SK-N-SH (cell line): Measurements from ENCODE around the gene SFTPB. TPM values are rescaled to one million over a fixed set of nuclear protein-coding genes. Genes with fewer than 3 reads are reported as not detected.

Experiments used
- CTCF ChIA-PET: fragments of 300-600, 350-600 bp; formaldehyde crosslinking; extraction: SDS; loops from one replicate; lab custom pipeline; 2021; lab: Yijun Ruan, JAX
- POLR2A ChIA-PET: fragments of 350-600 bp; sonication (Branson Sonifier 250); formaldehyde crosslinking; extraction: SDS; loops from one replicate; lab custom pipeline; 2020; ENCODE audit warnings: antibody characterized with exemption, inconsistent platforms; lab: Yijun Ruan, JAX
- DNase-seq: peaks from one replicate; pipeline ENCODE4 v3.0.0; 2012
- H2AFZ ChIP-seq: fragments of 200-600 bp; sonication (generic); 2 replicates; pipeline ENCODE4 v1.8.1; 2016; ENCODE audit warnings: antibody characterized with exemption, mild to moderate bottlenecking, low read depth
- H3F3A ChIP-seq: fragments of 200-600 bp; sonication (generic); replicated peaks from 2 replicates; pipeline ENCODE3; 2016; ENCODE audit warnings: antibody characterized with exemption, mild to moderate bottlenecking; ENCODE audit not compliant: insufficient read depth
- H3K27ac ChIP-seq, 2 experiments: fragments of 200-500 bp in 1 of 2; fragments of 200-600 bp in 1 of 2; sonication (Bioruptor generic) in 1 of 2; sonication (generic), shearing (Covaris generic) in 1 of 2; 2 replicates each; pipeline versions ENCODE4 v1.5.1 to v1.6.1; 2014 to 2016; ENCODE audit warnings: low read depth in 2 of 2, inconsistent platforms in 1 of 2, low read length in 1 of 2, mild to moderate bottlenecking in 1 of 2, mixed read lengths in 1 of 2
- H3K27me3 ChIP-seq: fragments of 200-600 bp; sonication (generic), shearing (Covaris generic); 2 replicates; pipeline ENCODE4 v1.6.1; 2016; ENCODE audit warnings: mixed run types; ENCODE audit not compliant: insufficient read depth
- H3K36me3 ChIP-seq, 2 experiments: fragments of 200-500 bp in 1 of 2; fragments of 200-600 bp in 1 of 2; sonication (Bioruptor generic) in 1 of 2; sonication (generic) in 1 of 2; replicated peaks in 1 of 2; 2 replicates each; pipeline versions ENCODE3 to v1.5.1; 2014 to 2016; ENCODE audit warnings: low read length in 1 of 2, mild to moderate bottlenecking in 1 of 2; ENCODE audit not compliant: insufficient read depth in 2 of 2, control insufficient read depth in 1 of 2
- H3K4me1 ChIP-seq, 2 experiments: fragments of 200-500 bp in 1 of 2; fragments of 200-600 bp in 1 of 2; sonication (Bioruptor generic) in 1 of 2; sonication (generic), shearing (Covaris generic) in 1 of 2; 2 replicates each; pipeline versions ENCODE4 v1.5.1 to v1.6.1; 2014 to 2016; ENCODE audit warnings: low read depth in 1 of 2, low read length in 1 of 2, mixed run types in 1 of 2; ENCODE audit not compliant: insufficient read depth in 2 of 2, control insufficient read depth in 1 of 2
- H3K4me2 ChIP-seq: fragments of 200-600 bp; sonication (generic), shearing (Covaris generic); 2 replicates; pipeline ENCODE4 v1.6.1; 2017; ENCODE audit warnings: mixed run types
- H3K4me3 ChIP-seq, 2 experiments: fragments of 200-500 bp in 1 of 2; fragments of 200-600 bp in 1 of 2; sonication (Bioruptor generic) in 1 of 2; sonication (generic), shearing (Covaris generic) in 1 of 2; 2 replicates each; pipeline versions ENCODE4 v1.5.1 to v1.8.1; 2014 to 2016; ENCODE audit warnings: low read depth in 2 of 2, inconsistent platforms in 1 of 2, low read length in 1 of 2, mild to moderate bottlenecking in 1 of 2, mixed read lengths in 1 of 2, moderate library complexity in 1 of 2
- H3K79me2 ChIP-seq: fragments of 200-600 bp; sonication (generic); 2 replicates; pipeline ENCODE4 v1.8.1; 2017; ENCODE audit warnings: mild to moderate bottlenecking; ENCODE audit not compliant: insufficient read depth
- H3K9ac ChIP-seq: fragments of 200-600 bp; sonication (generic); 2 replicates; pipeline ENCODE4 v1.6.1; 2017; ENCODE audit warnings: mixed run types
- H3K9me2 ChIP-seq: fragments of 200-600 bp; sonication (generic); 2 replicates; pipeline ENCODE4 v1.6.1; 2017; ENCODE audit warnings: mixed run types
- H3K9me3 ChIP-seq: fragments of 200-600 bp; sonication (generic); 2 replicates; pipeline ENCODE4 v1.6.1; 2017; ENCODE audit warnings: mixed run types, mild to moderate bottlenecking, moderate library complexity
- H4K20me1 ChIP-seq: fragments of 200-600 bp; sonication (generic); 2 replicates; pipeline ENCODE4 v1.6.1; 2017; ENCODE audit warnings: mild to moderate bottlenecking, mixed run types; ENCODE audit not compliant: insufficient read depth
- EP300 ChIP-seq, 2 experiments: IDR thresholded peaks; 2 replicates each; pipeline versions ENCODE4 v1.4.0 to v1.6.1; 2012; ENCODE audit warnings: borderline replicate concordance in 1 of 2, low read depth in 1 of 2, low read length in 1 of 2
- FOXJ3 ChIP-seq: sonication (generic); formaldehyde crosslinking; IDR thresholded peaks from 2 replicates; pipeline ENCODE4 v1.5.1; 2020; ENCODE audit warnings: mild to moderate bottlenecking, missing genetic modification reagents
- GABPA ChIP-seq: IDR thresholded peaks from 2 replicates; pipeline ENCODE4 v1.4.0; 2012; ENCODE audit warnings: low read depth, mild to moderate bottlenecking
- GATA2 ChIP-seq: sonication (generic); formaldehyde crosslinking; IDR thresholded peaks from 2 replicates; pipeline ENCODE4 v1.5.0; 2020; ENCODE audit warnings: mild to moderate bottlenecking, missing genetic modification reagents
- MEF2A ChIP-seq: IDR thresholded peaks from 2 replicates; pipeline ENCODE4 v1.4.0; 2012; ENCODE audit warnings: low read depth, borderline replicate concordance
- NFIC ChIP-seq: IDR thresholded peaks from 2 replicates; pipeline ENCODE4 v1.4.0; 2012; ENCODE audit warnings: borderline replicate concordance
- RAD21 ChIP-seq: IDR thresholded peaks from 2 replicates; pipeline ENCODE4 v1.6.1; 2012; ENCODE audit warnings: mild to moderate bottlenecking, low read length
- TAF1 ChIP-seq: IDR thresholded peaks from 2 replicates; pipeline ENCODE4 v1.6.1; 2012; ENCODE audit warnings: low read depth, mild to moderate bottlenecking, low read length, moderate library complexity, borderline replicate concordance
- TEAD4 ChIP-seq: IDR thresholded peaks from 2 replicates; pipeline ENCODE4 v1.4.0; 2012; ENCODE audit warnings: mild to moderate bottlenecking, borderline replicate concordance; ENCODE audit not compliant: insufficient read depth
- USF2 ChIP-seq: fragments of 150-350 bp; IDR thresholded peaks from 2 replicates; pipeline ENCODE4 v1.6.1; 2017; ENCODE audit warnings: antibody characterized with exemption, low read length, low read depth, borderline replicate concordance
- YY1 ChIP-seq: IDR thresholded peaks from 2 replicates; pipeline ENCODE4 v1.4.0; 2012; ENCODE audit warnings: low read depth, mild to moderate bottlenecking
- WGBS: methylation state at CpG from one replicate; pipeline ENCODE4 v1.1.6; 2017; ENCODE audit warnings: low lambda C conversion rate; 5-methylcytosine and 5-hydroxymethylcytosine counted together
- polyA plus RNA-seq, 3 experiments: library from polyadenylated mRNA; depleted of rRNA; stranded (reverse); fragments of >200 nt; gene quantifications; 2 replicates each; pipeline ENCODE4 v1.2.3, GENCODE V29; 2012
- TF ChIP-seq, protein P1 (sequence below): fragments of 150-350 bp; IDR thresholded peaks from 2 replicates; pipeline ENCODE4 v1.6.1; 2016; ENCODE audit warnings: mild to moderate bottlenecking, low read depth, low read length
- TF ChIP-seq, protein P2 (sequence below): fragments of 200-600 bp; sonication (generic); IDR thresholded peaks from 2 replicates; pipeline ENCODE4 v1.6.1; 2017; ENCODE audit warnings: antibody characterized with exemption, mild to moderate bottlenecking, moderate library complexity
- TF ChIP-seq, protein P3 (sequence below): IDR thresholded peaks from 2 replicates; pipeline ENCODE4 v1.4.0; 2012; ENCODE audit warnings: low read depth, borderline replicate concordance

SFTPB gene
- polyA plus RNA-seq, 1 of the 3 experiments (the other 2 are of a cell fraction): not detected

GRCh38 chr2:85690932-85691331 is 22.9 kb upstream of the SFTPB start (continued):
- TF ChIP-seq TAF1 (no peak), EP300 (IDR thresholded peaks at IDR 0.05; ENCODE audit: borderline replicate concordance in 1 of 2, low read depth in 1 of 2, low read length in 1 of 2) (no peak), GATA2 (no peak), MEF2A (no peak), GABPA (no peak)
- TF ChIP-seq, all 33 proteins: peak for 0

GRCh38 chr2:85684806-85685205 is 16.8 kb upstream of the SFTPB start:
- TF ChIP-seq RAD21 (no peak), YY1 (no peak), TEAD4 (no peak), NFIC (no peak), GATA2 (no peak), USF2 (no peak), FOXJ3 (CRISPR knock-in tag) (no peak)
- TF ChIP-seq, protein P1, sequence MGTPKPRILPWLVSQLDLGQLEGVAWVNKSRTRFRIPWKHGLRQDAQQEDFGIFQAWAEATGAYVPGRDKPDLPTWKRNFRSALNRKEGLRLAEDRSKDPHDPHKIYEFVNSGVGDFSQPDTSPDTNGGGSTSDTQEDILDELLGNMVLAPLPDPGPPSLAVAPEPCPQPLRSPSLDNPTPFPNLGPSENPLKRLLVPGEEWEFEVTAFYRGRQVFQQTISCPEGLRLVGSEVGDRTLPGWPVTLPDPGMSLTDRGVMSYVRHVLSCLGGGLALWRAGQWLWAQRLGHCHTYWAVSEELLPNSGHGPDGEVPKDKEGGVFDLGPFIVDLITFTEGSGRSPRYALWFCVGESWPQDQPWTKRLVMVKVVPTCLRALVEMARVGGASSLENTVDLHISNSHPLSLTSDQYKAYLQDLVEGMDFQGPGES: no peak
- TF ChIP-seq, protein P2, sequence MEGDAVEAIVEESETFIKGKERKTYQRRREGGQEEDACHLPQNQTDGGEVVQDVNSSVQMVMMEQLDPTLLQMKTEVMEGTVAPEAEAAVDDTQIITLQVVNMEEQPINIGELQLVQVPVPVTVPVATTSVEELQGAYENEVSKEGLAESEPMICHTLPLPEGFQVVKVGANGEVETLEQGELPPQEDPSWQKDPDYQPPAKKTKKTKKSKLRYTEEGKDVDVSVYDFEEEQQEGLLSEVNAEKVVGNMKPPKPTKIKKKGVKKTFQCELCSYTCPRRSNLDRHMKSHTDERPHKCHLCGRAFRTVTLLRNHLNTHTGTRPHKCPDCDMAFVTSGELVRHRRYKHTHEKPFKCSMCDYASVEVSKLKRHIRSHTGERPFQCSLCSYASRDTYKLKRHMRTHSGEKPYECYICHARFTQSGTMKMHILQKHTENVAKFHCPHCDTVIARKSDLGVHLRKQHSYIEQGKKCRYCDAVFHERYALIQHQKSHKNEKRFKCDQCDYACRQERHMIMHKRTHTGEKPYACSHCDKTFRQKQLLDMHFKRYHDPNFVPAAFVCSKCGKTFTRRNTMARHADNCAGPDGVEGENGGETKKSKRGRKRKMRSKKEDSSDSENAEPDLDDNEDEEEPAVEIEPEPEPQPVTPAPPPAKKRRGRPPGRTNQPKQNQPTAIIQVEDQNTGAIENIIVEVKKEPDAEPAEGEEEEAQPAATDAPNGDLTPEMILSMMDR: no peak
- TF ChIP-seq, protein P3, sequence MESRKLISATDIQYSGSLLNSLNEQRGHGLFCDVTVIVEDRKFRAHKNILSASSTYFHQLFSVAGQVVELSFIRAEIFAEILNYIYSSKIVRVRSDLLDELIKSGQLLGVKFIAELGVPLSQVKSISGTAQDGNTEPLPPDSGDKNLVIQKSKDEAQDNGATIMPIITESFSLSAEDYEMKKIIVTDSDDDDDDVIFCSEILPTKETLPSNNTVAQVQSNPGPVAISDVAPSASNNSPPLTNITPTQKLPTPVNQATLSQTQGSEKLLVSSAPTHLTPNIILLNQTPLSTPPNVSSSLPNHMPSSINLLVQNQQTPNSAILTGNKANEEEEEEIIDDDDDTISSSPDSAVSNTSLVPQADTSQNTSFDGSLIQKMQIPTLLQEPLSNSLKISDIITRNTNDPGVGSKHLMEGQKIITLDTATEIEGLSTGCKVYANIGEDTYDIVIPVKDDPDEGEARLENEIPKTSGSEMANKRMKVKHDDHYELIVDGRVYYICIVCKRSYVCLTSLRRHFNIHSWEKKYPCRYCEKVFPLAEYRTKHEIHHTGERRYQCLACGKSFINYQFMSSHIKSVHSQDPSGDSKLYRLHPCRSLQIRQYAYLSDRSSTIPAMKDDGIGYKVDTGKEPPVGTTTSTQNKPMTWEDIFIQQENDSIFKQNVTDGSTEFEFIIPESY: no peak
- TF ChIP-seq, all 33 proteins: peak for 0
- Histone ChIP-seq H3K4me3 (no peak overlapping the region), H3K9ac (no peak overlapping the region), H3K4me1 (no peaks in the 10 kb centered on the region; a peak in 1 of 4 replicates), H3F3A (peaks cover 3% of the 10 kb centered on the region), H3K9me3 (no peaks in the 10 kb centered on the region), H3K79me2 (no peaks in the 10 kb centered on the region), H3K9me2 (no peaks in the 10 kb centered on the region), H3K36me3 (no peaks in the 10 kb centered on the region), H3K4me2 (no peak overlapping the region), H4K20me1 (no peaks in the 10 kb centered on the region), H2AFZ (no peak overlapping the region), H3K27ac (no peak overlapping the region), H3K27me3 (no peaks in the 10 kb centered on the region)
- ChIA-PET CTCF (interaction anchor here (1.1 to 2.5 kb wide), 4 partner anchors 22 to 131 kb away, joined by 3 to 15 read pairs (median 6); no protein-coding TSS in a partner anchor), POLR2A (no interaction called here)
- DNase-seq: no peak
- WGBS: 91% methylated on average over 2 of the region's 4 CpGs
